ENCODE data around the gene RNF152.

DNA sequence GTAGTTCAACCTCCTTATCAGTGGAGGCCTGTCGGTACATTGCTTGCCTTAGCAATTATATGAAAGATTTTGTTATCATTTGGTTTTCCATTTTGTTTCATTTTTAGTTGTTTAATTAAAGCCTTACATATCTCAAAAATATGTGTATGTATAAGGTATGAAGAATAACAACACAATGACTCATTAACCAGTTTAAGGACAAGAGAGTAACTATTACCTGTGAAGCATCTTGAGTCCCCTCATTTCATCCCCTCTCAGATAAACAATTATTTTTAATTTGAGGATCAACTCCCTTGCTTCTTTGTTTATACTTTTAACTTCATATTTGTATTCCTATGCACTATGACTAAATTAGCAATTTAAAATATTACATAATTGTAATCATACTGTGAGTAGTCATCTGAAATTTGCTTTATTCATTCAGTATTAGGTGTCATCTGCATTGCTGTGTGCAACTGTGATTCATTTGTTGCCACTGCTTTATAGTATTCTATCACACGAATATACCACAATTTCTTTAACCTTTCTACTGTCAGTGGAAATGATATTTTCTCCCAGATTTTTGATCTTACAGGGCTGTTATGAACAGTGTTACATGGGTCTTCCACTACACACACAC is 126.4 kb downstream of the RNF152 start:
- TF ChIP-seq, protein P1, sequence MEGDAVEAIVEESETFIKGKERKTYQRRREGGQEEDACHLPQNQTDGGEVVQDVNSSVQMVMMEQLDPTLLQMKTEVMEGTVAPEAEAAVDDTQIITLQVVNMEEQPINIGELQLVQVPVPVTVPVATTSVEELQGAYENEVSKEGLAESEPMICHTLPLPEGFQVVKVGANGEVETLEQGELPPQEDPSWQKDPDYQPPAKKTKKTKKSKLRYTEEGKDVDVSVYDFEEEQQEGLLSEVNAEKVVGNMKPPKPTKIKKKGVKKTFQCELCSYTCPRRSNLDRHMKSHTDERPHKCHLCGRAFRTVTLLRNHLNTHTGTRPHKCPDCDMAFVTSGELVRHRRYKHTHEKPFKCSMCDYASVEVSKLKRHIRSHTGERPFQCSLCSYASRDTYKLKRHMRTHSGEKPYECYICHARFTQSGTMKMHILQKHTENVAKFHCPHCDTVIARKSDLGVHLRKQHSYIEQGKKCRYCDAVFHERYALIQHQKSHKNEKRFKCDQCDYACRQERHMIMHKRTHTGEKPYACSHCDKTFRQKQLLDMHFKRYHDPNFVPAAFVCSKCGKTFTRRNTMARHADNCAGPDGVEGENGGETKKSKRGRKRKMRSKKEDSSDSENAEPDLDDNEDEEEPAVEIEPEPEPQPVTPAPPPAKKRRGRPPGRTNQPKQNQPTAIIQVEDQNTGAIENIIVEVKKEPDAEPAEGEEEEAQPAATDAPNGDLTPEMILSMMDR (IDR thresholded peaks at IDR 0.05): no peak
- no peak for TF ChIP-seq POLR2A (IDR thresholded peaks at IDR 0.05)
